ENCODE data around the gene PRPH2.
A peak's percentile ranks its signal among the peaks of the same experiment; 100 is the strongest.
"Not testable (repeated sequence)": the region's sequence is repeated elsewhere in the genome, so short reads cannot be mapped to it uniquely, and the experiment has no call there.

The PRPH2 gene

GRCh38 chr6:42702200-42702599 is 20.2 kb downstream of the PRPH2 start:
- no peak for DNase-seq (ENCODE audit: low read depth in 2 of 2, low spot score in 1 of 2)

- no peak for DNase-seq (ENCODE audit: low read depth in 2 of 2, low spot score in 1 of 2)
These were observed 24.2 kb downstream of the PRPH2 start for GRCh38 chr6:42698217-42698616.

GRCh38 chr6:42697268-42697655 is 25.1 kb downstream of the PRPH2 start:
- DNase-seq (ENCODE audit: low read depth in 2 of 2, low spot score in 1 of 2), result no peak

- DNase-seq (ENCODE audit: low read depth in 2 of 2, low spot score in 1 of 2), result no peak
These were observed 25.7 kb downstream of the PRPH2 start for GRCh38 chr6:42696526-42697267.

- DNase-seq (ENCODE audit: low read depth in 2 of 2, low spot score in 1 of 2), result no peak
These were observed 27.8 kb downstream of the PRPH2 start for GRCh38 chr6:42694586-42694985.

GRCh38 chr6:42693725-42694323 is 28.6 kb downstream of the PRPH2 start:
- no peak for DNase-seq (ENCODE audit: low read depth in 2 of 2, low spot score in 1 of 2)

GRCh38 chr6:42692137-42692911 is 30.1 kb downstream of the PRPH2 start:
- no peak for DNase-seq (ENCODE audit: low read depth in 2 of 2, low spot score in 1 of 2)

GRCh38 chr6:42690872-42691271 is 31.5 kb downstream of the PRPH2 start:
- DNase-seq (ENCODE audit: low read depth in 2 of 2, low spot score in 1 of 2), result no peak

- DNase-seq (ENCODE audit: low read depth in 2 of 2, low spot score in 1 of 2), result no peak
These were observed 32.2 kb downstream of the PRPH2 start for GRCh38 chr6:42690151-42690702.

- no peak for DNase-seq (ENCODE audit: low read depth in 2 of 2, low spot score in 1 of 2)
These were observed 33.0 kb downstream of the PRPH2 start for GRCh38 chr6:42689371-42689770.

GRCh38 chr6:42688281-42688680 is 34.1 kb downstream of the PRPH2 start:
- no peak for DNase-seq (ENCODE audit: low read depth in 2 of 2, low spot score in 1 of 2)

- DNase-seq (ENCODE audit: low read depth in 2 of 2, low spot score in 1 of 2), result no peak
These were observed 43.0 kb downstream of the PRPH2 start for GRCh38 chr6:42679358-42679757.

GRCh38 chr6:42674780-42675179 is 47.6 kb downstream of the PRPH2 start:
- no peak for DNase-seq (ENCODE audit: low read depth in 2 of 2, low spot score in 1 of 2)

GRCh38 chr6:42674368-42674767 is 48.0 kb downstream of the PRPH2 start:
- DNase-seq (ENCODE audit: low read depth in 2 of 2, low spot score in 1 of 2), result not testable (repeated sequence)

- DNase-seq (ENCODE audit: low read depth in 2 of 2, low spot score in 1 of 2), result no peak
These were observed 57.7 kb downstream of the PRPH2 start for GRCh38 chr6:42664718-42665117.

- DNase-seq (ENCODE audit: low read depth in 2 of 2, low spot score in 1 of 2), result peak; percentile 65 to 75
These were observed 60.8 kb downstream of the PRPH2 start for GRCh38 chr6:42661540-42662153.

- DNase-seq (ENCODE audit: low read depth in 2 of 2, low spot score in 1 of 2), result no peak
These were observed 62.6 kb downstream of the PRPH2 start for GRCh38 chr6:42659806-42660205.

- DNase-seq (ENCODE audit: low read depth in 2 of 2, low spot score in 1 of 2), result no peak
These were observed 68.5 kb downstream of the PRPH2 start for GRCh38 chr6:42653851-42654250.

- DNase-seq (ENCODE audit: low read depth in 2 of 2, low spot score in 1 of 2), result no peak
These were observed 70.2 kb downstream of the PRPH2 start for GRCh38 chr6:42652024-42652746.

Data from stimulated activated CD8-positive, alpha-beta memory T cell treated with anti-CD3 and anti-CD28 coated beads, Interleukin-4, amount 100 ng/mL, for 1 hour (primary cell).